Measurements from ENCODE around the gene TRAPPC10.

The TRAPPC10 gene, protein sequence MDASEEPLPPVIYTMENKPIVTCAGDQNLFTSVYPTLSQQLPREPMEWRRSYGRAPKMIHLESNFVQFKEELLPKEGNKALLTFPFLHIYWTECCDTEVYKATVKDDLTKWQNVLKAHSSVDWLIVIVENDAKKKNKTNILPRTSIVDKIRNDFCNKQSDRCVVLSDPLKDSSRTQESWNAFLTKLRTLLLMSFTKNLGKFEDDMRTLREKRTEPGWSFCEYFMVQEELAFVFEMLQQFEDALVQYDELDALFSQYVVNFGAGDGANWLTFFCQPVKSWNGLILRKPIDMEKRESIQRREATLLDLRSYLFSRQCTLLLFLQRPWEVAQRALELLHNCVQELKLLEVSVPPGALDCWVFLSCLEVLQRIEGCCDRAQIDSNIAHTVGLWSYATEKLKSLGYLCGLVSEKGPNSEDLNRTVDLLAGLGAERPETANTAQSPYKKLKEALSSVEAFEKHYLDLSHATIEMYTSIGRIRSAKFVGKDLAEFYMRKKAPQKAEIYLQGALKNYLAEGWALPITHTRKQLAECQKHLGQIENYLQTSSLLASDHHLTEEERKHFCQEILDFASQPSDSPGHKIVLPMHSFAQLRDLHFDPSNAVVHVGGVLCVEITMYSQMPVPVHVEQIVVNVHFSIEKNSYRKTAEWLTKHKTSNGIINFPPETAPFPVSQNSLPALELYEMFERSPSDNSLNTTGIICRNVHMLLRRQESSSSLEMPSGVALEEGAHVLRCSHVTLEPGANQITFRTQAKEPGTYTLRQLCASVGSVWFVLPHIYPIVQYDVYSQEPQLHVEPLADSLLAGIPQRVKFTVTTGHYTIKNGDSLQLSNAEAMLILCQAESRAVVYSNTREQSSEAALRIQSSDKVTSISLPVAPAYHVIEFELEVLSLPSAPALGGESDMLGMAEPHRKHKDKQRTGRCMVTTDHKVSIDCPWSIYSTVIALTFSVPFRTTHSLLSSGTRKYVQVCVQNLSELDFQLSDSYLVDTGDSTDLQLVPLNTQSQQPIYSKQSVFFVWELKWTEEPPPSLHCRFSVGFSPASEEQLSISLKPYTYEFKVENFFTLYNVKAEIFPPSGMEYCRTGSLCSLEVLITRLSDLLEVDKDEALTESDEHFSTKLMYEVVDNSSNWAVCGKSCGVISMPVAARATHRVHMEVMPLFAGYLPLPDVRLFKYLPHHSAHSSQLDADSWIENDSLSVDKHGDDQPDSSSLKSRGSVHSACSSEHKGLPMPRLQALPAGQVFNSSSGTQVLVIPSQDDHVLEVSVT

DNA sequence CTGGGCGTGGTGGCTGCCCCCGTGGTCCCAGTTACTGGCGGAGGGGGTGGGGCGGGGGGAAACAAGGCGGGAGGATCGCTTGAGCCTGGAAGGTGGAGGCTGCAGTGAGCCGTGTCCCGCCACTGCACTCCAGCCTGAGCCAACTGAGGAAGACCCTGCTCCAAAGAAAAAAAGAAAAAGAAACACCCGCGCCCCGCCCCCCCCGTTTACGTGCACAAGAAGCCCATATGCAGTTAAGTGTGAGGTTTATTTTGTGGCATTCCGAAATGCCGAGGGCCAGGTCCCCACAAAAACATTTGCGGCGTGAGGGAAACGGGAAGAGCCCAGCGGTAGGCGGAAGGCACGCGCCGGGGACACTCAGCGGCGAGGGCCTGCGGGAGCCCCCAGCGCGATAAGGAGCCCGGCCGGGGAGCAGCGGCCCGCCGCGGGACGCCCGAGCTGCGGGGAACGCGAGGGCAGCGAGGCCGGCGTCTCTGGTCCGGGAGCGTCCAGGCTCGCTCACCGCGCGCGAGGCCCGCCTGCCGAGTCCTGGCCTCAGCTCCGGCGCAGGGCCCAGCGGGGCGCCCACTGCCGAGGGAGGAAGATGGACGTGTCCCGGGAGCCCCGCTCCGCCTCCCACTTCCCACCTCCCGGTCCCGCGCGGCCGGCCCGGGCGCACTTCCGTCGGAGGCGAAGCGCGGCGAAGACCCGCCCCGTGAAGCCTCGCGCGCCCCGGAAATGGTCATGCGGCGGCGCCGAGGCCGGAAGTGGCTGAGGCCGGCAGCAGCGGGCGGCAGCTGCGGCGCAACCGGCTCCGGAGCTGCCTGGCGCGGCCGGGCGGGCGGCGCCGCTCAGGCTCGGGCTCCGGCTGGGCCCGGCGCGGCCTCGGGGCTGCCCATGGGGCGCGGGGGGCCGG is at the start of gene TRAPPC10:
TSS of gene TRAPPC10 (plus strand) at position 731 of the 895 bp plus-strand sequence. CDS start 185 bp downstream, outside the sequence.
- DNase-seq (ENCODE audit: low read depth, low spot score) = peak; percentile 97

GRCh38 chr21:43965911-43966585 is 46.1 kb upstream of the TRAPPC10 start:
- DNase-seq (ENCODE audit: low read depth, low spot score) = no peak

- DNase-seq (ENCODE audit: low read depth, low spot score) = no peak
These were observed 45.1 kb upstream of the TRAPPC10 start for GRCh38 chr21:43966946-43967512.

DNA sequence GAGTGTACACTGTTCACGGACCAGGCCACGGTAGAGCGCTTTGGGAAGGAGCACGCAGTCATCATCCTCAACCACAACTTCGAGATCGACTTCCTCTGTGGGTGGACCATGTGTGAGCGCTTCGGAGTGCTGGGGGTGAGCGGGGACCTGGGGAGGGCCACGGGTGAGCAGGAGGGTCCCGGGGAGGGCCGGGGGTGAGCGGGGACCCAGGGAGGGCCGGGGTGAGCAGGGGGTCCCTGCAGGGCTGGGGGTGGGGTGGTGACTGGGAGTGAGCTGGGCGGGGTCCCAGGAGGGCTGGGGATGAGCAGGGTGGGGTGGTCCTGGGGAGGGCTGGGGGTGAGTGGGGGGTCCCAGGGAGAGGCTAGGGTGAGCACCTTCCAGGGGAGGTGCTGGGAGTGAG is 44.1 kb upstream of the TRAPPC10 start:
- no peak for DNase-seq (ENCODE audit: low read depth, low spot score)

DNA sequence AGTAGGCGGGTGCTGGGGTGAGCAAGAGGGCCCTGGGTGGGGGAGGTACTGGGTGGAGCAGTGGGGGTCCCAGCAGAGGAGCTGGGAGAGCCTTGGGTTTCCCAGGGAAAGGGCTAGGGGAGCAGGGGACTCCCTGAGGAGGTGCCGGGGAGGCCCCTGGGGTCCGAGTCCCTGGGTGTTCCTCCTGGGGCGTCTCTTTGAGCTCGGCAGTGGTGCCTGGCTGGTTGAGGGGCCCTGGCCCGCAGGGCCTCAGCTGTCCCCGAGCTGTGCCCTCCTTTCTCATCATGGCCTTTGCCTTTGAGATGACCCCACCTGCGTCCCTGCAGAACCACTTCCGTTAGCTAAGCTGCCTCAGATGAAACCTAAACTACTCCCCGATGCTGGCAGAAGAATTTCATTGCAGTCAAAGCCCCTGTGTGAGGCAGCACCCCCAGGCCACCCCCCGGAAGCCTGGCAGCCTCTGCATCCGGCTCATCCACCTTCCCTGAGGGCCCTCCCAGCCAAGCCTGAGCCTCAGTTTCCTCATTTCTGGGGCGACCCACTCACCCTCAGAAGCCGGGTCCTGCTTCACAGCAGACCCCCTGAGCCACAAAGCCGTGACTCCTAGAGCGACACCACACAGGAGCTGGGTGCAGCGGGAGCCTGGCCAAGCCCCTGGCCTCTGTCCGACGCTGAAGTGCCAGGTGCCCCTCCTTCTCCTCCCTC is 43.5 kb upstream of the TRAPPC10 start:
- DNase-seq (ENCODE audit: low read depth, low spot score) = no peak

- DNase-seq (ENCODE audit: low read depth, low spot score) = no peak
These were observed 43.0 kb upstream of the TRAPPC10 start for GRCh38 chr21:43969115-43969444.

DNA sequence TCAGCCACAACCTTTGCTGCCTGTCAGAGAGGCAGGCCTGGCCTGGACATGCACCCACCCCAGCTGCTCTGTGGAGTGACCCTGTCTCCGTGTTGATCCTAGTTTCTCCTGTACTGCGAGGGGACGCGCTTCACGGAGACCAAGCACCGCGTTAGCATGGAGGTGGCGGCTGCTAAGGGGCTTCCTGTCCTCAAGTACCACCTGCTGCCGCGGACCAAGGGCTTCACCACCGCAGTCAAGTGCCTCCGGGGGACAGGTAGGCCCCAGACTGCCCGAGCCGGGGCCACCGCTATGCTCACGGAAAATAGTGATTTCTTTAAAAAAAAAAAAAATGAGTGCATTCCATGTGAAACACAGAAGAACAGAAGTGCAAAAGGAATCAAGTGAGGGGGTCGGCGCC is 41.6 kb upstream of the TRAPPC10 start:
- no peak for DNase-seq (ENCODE audit: low read depth, low spot score)

GRCh38 chr21:43971201-43971991 is 40.7 kb upstream of the TRAPPC10 start:
- no peak for DNase-seq (ENCODE audit: low read depth, low spot score)

GRCh38 chr21:43971992-43972255 is 40.2 kb upstream of the TRAPPC10 start:
- DNase-seq (ENCODE audit: low read depth, low spot score) = no peak

GRCh38 chr21:43972850-43973633 is 39.1 kb upstream of the TRAPPC10 start:
- DNase-seq (ENCODE audit: low read depth, low spot score) = no peak

DNA sequence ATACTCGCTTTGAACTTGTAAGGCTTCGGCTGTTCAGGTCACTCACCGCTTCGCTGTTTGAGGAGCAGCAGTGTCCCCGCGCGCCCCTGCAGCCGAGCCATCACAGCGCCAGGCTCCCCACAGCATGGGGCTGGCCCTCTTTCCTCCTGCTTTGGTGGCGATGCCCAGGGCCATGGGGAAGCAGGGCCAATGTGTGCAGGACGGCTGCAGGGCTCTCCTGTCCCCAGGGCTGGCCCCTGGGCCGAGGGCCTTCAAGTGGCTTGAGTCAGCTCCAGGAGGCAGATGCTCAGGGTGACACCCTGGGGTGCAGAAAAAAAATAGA is 38.5 kb upstream of the TRAPPC10 start:
- DNase-seq (ENCODE audit: low read depth, low spot score) = no peak

GRCh38 chr21:43974791-43975468 is 37.2 kb upstream of the TRAPPC10 start:
- DNase-seq (ENCODE audit: low read depth, low spot score) = no peak

- DNase-seq (ENCODE audit: low read depth, low spot score) = peak; percentile 83
These were observed 36.5 kb upstream of the TRAPPC10 start for GRCh38 chr21:43975469-43976098.

- no peak for DNase-seq (ENCODE audit: low read depth, low spot score)
These were observed 35.4 kb upstream of the TRAPPC10 start for GRCh38 chr21:43976661-43977060.

- no peak for DNase-seq (ENCODE audit: low read depth, low spot score)
These were observed 34.0 kb upstream of the TRAPPC10 start for GRCh38 chr21:43978060-43978459.

GRCh38 chr21:43979654-43980053 is 32.5 kb upstream of the TRAPPC10 start:
- DNase-seq (ENCODE audit: low read depth, low spot score) = no peak
